GM19328 (cell line): ENCODE results near the gene PDK4.

Experiments used
- ATAC-seq: cut with Tn5 transposase; IDR thresholded peaks from one replicate; pipeline ENCODE4 v1.9.1; 2021; ENCODE audit warnings: mild to moderate bottlenecking, moderate library complexity; ENCODE audit not compliant: unreplicated experiment

PDK4 gene

DNA sequence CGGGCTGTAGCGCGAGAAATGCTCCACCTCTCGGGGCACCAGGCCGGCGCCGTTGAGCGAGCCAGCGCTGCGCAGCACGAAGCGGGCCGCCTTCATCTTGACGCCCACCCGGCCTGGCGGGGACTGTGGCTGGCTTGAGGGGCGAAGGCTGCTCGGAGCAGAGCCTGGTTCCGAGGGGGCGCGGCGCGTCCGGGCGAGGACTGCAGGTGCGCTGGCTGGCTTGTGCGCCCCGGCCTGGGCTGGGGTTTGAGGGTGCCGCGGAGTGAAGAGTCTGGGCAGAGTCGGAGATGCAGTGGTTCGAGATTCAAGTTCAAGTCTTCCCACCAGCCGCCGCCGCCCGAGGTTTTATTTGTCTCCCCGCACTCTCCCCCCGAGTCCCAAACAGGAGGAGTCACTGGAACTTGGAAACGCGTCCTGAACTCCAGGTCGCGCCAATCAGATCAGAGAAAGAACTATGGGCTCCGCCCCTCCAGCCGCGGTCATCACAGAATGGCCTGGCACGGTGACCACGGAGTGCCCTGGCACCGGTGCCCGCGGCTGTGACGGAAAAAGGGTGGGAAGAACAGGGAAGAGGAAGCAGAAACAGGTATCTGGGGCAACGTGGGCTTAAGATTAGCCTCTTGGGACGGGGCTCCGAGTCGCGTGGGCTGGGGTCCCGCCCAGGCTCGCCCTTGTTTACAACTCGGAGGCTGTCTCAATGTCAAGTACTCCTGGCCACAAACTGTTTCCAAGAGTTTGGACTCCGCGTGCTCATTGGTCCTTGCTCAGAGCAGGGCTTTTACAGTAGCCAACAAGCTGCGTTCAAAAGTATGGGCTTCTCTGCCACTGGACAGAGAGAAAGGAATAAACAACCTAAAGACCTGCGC, at the start of gene PDK4:
Gene PDK4 (minus strand): TSS at position 319 of the 866 bp plus-strand sequence. CDS start 223 bp downstream, at position 96.
- no peak for ATAC-seq

DNA sequence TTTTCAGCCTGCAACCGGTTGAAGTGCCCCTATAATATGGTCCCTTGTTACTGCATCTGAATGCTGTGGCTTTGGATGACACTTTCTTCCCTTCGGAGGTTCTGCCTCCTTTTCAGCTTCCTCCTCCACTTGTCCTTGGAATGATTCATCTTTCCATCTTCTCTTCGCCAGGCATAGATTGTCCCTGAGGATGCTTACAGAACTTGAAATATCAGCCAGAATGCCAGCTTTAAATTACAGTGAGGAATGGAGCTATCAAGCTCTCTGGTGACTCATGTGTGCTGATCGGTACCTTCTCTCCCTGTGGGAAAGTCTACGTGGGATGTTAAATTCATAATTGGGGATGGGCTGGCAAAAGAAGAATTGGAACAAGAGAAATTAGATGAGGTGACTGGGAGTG, 45.9 kb upstream of the PDK4 start:
- no peak for ATAC-seq

DNA sequence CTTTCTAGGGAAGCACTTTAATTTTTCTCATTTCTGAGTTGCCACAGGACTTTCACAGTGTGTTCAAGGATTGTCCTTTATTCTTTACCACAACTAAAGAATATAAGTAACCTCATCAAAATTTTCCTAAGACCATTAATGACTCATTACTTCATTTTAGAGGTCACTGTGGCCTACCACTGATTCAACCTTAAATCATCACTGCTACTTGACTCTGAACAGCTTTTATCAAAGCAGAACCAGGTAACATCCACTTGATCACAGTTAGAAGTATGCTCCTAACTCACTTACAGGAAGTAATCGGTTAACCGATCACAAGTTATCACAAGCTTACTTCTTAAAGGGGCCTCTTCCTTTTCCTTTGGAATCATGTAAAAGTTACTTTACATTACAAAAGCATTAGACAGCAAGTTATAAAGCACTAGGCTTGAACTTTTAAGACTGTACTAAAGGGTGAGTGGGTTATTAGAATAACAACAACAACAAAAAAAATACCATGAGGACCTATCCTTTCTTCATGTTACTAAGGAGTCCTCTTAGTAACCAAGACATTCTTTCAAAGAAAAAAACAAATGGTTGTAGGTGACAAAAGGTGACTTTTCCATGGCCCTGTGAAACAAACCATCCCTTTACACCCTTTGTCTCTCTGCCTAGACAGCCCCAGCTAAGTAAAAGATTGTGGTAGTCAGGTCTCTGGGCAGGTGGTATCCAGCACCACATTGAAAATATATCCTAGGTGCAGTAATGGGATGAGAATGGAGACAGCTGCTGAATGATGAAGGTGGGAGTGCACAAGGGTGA, 40.0 kb upstream of the PDK4 start:
- no peak for ATAC-seq

DNA sequence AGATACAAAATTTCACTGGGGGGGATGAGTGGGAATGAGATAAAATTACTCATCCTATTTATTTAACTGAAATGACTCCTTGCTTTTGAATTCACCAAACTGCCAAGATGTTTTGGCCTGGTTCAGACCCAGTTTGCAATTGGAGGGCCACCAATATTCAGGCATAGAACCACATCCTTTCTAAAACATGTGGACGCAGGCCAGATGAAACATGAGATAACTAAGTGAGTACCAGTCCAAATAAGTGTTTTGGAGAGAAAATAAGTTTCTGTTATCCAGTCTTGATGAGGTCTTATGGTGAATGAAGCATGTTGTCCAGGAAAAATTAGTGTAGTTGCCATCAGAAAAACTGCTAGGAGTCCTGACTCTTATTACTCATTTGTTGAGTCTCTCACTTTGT, 36.3 kb upstream of the PDK4 start:
- ATAC-seq = no peak

DNA sequence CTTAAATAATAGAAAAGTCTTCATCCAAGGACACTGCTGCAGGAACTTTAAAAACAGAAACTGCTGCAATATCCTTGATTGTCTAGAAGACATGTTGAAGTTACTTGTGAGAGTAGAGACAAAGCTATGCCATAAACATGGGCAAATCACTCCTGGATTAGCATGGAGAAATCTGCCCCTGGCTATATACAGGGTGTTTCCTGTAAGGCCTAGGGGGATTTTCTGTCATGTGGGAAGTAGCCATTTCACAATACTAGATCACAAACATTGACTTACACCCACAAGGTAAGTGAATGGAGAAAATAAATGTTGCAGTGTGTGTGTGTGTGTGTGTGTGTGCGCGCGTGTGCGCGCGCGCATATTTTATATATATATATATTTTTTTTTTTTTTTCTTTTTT, 35.2 kb upstream of the PDK4 start:
- ATAC-seq = no peak

DNA sequence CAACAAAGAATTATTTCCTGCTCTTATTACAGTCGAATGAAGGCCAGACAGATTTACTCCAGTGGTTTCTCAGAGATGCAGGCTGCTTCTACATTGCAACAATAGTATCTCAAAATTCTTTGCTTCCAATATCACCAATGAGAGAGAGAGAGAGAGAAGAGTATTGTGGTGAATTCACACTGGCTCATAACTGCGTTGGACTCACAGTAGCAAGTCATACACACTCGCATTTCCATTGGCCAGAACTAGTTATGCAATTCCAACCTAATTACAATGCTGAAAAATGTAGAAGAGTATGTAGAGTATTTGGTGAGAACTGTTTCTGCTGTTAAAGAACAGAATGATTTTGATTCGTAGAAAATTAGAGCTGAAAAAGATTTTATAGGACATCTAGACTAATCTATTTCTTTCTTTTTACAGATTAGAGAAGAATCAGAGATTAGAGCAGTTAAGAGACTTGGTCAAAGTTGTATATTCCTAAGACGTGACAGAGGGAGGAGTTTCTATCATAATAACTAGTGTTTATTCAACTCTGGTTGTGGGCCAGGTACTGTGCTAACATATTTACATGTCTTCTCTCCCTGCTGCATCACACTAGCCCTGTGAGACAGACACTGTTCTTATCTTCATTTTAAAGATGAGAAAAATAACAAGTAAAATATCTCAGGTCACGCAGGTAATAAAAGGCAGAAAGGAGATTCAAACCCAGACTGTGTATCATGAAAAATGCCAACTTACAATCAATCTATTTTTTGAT, 34.6 kb upstream of the PDK4 start:
- no peak for ATAC-seq

DNA sequence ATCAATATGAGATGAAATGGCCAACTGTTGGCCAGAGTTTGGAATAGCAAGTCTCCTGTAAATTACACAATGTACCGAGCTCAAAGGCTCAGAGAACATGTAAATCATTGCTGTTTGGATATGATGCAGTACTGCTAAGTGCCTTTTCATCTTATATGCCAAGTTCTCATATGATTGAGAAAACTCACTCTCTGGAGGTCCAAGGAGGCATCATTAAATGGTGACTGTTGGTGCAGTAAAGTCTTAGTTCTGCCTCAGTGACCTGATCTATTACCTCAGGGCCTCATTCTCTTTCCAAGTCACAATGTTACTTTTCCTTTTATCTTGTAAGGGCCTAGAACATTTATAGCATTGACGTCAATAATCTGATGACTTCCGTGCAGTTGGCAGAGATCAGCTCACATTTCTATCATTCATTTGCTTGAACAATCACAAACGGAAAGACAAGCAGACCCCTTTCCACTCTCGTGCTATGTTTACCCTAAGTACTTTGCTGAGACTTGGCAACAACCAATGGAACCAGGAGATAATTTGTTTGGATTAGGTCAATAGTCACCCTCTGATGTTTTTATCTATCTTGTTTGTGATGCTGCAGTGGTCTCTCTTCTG, 32.6 kb upstream of the PDK4 start:
- no peak for ATAC-seq

DNA sequence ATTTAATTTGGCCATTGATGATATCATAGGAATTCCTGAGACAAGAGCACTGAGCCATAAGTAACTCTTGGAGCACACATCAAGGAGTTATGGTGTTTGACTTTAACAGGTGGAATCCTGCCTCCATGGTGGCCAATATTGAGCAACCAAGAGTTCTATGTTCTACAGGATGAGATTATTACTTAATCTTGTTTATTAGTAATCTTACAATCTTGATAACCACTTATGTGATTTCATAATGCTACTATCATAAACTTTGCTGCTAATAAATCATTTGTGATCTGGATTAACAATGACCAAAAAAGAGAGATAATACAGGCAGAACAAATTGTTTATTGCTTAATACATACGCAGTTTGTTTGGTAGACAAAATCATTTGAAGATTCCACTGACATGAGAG, 27.5 kb upstream of the PDK4 start:
- ATAC-seq = no peak

DNA sequence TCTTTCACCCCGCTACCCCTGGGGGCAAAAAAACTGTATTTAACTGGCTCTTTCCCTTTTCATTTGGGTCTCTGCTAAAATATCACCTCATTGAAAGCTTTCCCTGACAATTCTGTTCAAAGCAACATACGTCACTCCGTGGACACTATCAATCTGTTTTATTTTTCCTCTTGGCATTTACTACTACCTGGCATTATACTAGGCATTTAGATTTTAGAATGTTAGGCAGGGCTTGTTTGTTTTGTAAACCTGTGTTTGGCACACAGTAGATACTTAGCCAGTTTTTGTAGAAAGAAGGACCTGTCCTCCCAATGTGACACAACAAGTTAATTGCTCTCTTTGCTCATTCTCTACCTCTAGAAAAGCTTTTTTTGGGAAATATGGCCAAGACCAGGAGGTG, 26.5 kb upstream of the PDK4 start:
- no peak for ATAC-seq

DNA sequence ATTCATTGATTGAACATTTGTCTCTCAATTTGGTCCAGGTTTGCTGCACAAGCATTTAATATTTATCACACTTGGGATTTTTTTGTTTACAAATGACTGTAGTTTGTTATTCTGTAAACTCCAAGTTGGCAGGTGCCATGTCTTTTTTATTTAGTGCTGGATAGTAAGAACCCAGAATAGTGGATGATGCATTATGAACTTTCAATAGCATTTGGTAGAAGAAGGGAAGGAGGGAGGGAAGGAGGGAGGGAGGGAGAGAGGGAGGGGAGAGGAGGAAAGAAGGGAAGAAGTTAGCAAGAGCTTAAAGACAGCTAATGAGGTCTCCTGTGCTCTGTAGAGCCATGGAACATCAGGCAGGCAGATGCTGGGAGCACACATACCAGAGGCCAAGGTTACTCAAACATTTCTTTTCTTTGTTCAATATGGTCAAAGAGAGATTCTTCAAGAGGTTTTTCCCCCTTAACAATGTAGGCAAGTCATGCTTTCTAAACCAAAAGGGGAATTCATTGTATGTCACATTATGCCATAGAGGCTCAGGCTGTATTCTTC, 25.8 kb upstream of the PDK4 start:
- no peak for ATAC-seq

DNA sequence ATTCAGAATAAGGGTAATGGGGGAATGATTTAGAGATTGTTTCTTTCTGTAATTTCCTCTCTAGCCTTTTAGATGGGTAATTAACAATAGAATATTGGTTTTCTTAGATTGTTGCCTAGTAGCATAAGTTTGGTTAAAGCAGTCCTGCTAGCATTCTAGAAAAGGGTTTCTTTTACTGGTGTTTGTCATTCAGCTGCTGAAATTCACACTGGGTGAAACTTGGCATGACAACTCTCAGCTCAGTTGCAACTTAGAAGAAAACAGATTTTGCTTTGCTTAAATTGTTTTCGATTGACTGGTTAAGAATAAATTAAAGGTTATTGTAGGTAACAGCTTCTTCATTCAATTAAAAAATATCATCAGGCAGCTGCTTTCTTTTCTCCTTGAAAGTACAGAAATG, 25.1 kb upstream of the PDK4 start:
- ATAC-seq = no peak

DNA sequence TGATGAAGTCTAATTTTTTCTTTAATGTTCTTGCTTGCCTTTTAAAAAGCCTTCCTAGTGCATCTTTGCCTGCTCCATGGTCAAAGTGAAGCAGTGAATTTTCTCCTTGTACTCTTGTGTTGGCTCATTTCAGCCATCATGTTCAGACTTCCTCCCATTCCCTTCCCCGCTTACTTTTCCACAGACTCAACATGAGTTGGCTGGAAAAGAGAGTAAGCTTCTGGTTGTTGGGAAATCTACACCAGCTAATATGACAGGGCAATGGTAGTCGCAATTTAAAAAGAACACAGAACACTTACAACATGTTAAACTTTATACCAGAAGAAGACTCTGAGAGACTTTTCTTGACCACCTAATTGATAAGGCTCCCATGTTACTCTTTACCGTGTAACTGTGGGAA, 24.3 kb upstream of the PDK4 start:
- no peak for ATAC-seq

DNA sequence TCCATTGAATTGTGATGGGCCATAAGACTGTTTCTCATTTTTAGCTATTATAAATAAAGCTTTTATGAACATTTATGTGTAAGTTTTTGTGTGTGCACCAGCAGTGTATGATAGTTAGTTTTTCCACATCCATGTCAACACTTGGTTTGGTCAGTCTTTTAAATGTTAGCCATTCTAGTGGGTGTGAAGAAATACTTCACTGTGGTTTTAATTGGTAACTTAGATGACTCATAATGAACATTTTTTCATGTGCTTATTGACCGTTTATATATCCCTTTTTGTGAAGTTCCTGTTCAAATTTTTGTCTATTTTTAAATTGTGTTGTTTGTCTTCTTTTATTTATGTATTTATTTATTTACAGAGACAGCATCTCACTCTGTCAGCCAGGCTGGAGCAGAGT, 23.6 kb upstream of the PDK4 start:
- no peak for ATAC-seq

DNA sequence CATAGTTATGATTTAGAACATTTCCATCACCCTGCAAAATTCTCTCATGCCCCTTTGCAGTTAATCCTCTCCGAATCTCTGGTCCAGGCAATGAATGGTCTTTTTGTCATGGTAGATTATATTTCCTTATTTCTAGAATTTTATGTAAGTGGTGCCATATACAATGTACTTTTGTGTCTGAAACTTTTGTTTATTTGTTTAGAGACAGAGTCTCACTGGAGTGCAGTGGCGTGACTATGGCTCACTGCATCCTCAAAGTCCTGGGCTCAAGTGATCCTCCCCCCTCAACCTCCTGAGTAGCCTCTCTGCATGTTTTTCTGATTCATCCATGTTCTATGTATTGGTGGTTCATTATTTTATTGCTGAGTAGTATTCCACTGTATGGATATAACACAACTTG, 23.2 kb upstream of the PDK4 start:
- no peak for ATAC-seq

DNA sequence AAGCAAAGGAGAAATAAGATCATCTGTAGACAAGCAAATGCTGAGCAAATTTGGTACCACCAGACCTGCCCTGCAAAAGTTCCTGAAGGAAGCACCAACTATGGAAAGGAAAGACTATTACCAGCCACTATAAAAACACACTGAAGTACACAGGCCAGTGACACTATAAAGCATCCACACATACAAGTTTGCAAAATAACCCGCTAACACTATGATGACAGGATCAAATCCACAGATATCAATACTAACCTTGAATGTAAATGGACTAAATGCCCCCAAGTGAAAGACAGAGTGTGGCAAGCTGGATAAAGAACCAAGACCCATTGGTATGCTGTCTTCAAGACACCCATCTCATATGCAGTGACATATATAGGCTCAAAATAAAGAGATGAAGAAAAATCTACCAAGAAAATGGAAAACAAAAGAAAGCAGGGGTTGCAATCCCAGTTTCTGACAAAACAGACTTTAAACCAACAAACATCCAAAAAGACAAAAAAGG, 18.2 kb upstream of the PDK4 start:
- ATAC-seq = no peak

DNA sequence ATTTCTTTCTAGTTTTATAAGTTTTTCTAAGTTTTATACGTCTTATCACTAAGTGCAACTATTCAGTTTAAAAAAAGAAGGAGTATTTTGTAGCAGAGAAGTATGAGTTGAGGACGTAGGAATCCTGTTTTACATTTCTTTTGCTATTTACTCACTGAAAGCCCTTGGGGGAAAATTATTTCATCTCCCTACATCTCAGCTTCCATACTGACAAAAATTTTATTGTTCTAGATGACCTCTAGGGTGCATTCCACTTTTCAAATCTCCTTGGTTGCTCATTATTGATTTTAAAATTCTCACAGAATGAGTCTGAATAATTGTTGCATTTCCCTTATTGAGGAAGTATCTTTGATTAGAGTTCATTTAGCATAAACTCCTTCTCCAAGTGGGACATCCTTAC, 14.9 kb upstream of the PDK4 start:
- ATAC-seq = no peak

DNA sequence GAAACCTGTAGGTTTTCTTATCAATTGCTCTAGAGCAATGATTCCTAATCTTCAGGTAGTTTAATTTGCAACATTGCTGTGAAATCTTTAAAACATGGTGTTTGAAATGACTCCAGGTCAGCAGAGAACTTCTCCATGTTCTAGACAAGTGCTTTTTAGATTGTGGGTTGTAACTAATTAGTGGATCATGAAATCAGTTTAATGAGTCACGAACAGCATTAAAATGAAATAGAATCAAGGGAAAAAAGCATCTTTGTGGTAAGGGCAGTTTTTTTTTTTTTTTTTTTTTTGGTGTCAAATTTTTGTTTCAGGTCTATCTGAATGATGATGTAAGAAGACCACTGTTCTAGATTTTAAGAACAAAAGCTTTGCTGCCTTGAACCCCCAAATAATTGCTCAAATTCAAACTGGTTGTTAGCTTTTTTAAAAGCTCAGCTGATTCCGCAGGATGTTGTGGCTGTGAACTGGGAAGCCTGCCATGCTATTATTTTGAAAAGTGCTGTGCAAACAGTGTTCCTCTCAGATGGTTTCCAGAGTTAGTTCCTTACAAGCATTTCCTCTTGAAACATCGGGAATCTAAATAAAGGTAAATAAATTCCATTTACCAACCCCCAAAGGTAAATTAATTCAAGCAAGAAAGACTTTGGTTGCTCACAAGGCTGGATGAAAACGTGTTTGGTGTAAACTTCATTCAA, 13.1 kb upstream of the PDK4 start:
- no peak for ATAC-seq

DNA sequence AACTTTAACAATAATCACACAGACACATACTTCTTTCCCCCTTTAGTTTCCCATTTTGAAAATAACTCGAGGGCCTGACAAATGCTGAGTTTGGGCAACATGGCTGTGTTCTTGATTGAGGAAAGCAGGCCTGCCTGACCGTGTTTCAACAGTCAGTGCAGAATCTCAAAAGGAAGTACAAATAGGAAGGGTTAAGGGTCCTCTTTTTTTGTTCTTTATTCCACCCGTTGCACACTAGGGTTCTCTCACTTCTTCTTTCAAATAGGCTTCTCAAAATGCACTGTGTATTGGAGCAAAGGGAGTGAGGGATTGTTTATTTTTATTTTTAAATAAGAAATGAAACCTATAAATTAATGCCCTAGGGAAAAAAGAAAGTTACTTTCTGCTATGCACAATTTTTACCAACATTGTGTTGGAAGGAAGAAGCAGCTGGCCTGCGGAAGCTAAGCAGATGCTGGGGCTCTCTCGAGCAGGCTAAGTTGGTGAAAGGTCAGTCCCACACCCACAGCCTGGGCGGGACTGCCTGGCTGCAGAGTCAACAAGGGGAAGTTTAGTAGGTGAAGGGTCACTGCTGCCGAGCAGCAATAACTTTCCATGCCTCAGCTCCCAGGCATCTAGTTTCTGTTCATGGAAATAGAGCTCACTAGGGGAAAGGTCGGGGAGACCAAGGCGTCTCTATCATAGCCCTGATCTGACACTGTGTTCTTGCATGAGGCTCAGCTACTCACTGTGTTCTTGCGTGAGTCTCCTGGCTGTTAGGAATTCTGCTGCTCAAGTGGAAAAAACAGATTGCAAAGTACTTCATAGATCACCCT, 12.2 kb upstream of the PDK4 start:
- peak; percentile 98 for ATAC-seq

DNA sequence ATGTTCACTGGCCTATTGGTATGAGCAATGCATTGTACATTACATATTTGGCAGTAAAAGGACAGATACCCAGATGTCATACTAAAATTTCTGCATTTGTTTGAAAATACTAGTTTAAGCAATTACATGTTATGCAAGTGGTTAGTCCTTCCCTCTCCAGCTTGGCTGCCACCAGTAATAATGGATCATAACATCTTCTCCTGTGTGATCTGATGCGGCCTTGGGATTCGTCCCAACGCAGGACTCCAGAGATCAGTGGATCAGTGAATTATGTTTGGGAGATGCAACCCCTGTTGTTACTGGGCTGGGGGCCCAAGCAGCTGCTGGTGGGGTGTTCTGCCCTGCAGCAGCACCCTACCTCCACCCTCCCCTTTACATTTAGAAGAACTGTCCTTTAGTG, 11.2 kb upstream of the PDK4 start:
- no peak for ATAC-seq
